ENCODE results near the gene TTC34.

TTC34 gene

GRCh38 chr1:2796890-2797740 lies 4.4 kb downstream of the TTC34 start:
- Histone ChIP-seq H3K27me3 (ENCODE audit: control insufficient read depth, insufficient read depth, low read length) (no peaks in the 10 kb centered on the region), H3K9me3 (ENCODE audit: control insufficient read depth, low read length) (no peaks in the 10 kb centered on the region), H3K9ac (no peak overlapping the region)

GRCh38 chr1:2795926-2796325 lies 5.6 kb downstream of the TTC34 start:
- H3K79me2 ChIP-seq = no peaks in the 10 kb centered on the region
- H3K36me3 ChIP-seq (ENCODE audit: control insufficient read depth, insufficient read depth, low read length) = no peaks in the 10 kb centered on the region
- H2AFZ ChIP-seq = no peak overlapping the region
- no peak overlapping the region for H3K27ac ChIP-seq
- no peaks in the 10 kb centered on the region for H3K27me3 ChIP-seq (ENCODE audit: control insufficient read depth, insufficient read depth, low read length)
- no peaks in the 10 kb centered on the region for H3K4me1 ChIP-seq
- TF ChIP-seq CTCF (IDR thresholded peaks at IDR 0.05) = no peak
- H3K4me3 ChIP-seq (ENCODE audit: low read depth, low read length) = no peak overlapping the region
- H3K4me2 ChIP-seq (ENCODE audit: low read length) = no peak overlapping the region
- no peak overlapping the region for H3K9ac ChIP-seq
- no peaks in the 10 kb centered on the region for H3K9me3 ChIP-seq (ENCODE audit: control insufficient read depth, low read length)

More at GRCh38 chr1:2796890-2797740, 4.4 kb downstream of the TTC34 start:
- no peak overlapping the region for H3K27ac ChIP-seq
- no peak overlapping the region for H2AFZ ChIP-seq
- no peak overlapping the region for H3K4me3 ChIP-seq (ENCODE audit: low read depth, low read length)
- H3K36me3 ChIP-seq (ENCODE audit: control insufficient read depth, insufficient read depth, low read length) = no peaks in the 10 kb centered on the region
- no peaks in the 10 kb centered on the region for H3K79me2 ChIP-seq
- no peak overlapping the region for H3K4me2 ChIP-seq (ENCODE audit: low read length)
- no peaks in the 10 kb centered on the region for H3K4me1 ChIP-seq
- TF ChIP-seq CTCF (IDR thresholded peaks at IDR 0.05) = no peak

GRCh38 chr1:2791027-2791760 lies 10.3 kb downstream of the TTC34 start:
- Histone ChIP-seq H3K9ac (no peak overlapping the region), H3K36me3 (ENCODE audit: control insufficient read depth, insufficient read depth, low read length) (no peaks in the 10 kb centered on the region), H3K27ac (no peak overlapping the region), H3K27me3 (ENCODE audit: control insufficient read depth, insufficient read depth, low read length) (peaks cover 5% of the 10 kb centered on the region), H3K4me1 (no peaks in the 10 kb centered on the region), H3K9me3 (ENCODE audit: control insufficient read depth, low read length) (no peaks in the 10 kb centered on the region), H3K4me3 (ENCODE audit: low read depth, low read length) (no peak overlapping the region), H3K79me2 (no peaks in the 10 kb centered on the region), H3K4me2 (ENCODE audit: low read length) (no peak overlapping the region), H2AFZ (no peak overlapping the region)
- no peak for TF ChIP-seq CTCF (IDR thresholded peaks at IDR 0.05)

GRCh38 chr1:2789986-2790581 lies 11.4 kb downstream of the TTC34 start:
- Histone ChIP-seq H3K27me3 (ENCODE audit: control insufficient read depth, insufficient read depth, low read length) (peaks cover 5% of the 10 kb centered on the region), H2AFZ (no peak overlapping the region)
- no peak for TF ChIP-seq CTCF (IDR thresholded peaks at IDR 0.05)

More at GRCh38 chr1:2789986-2790581, 11.4 kb downstream of the TTC34 start:
- H3K27ac ChIP-seq = no peak overlapping the region
- no peak overlapping the region for H3K9ac ChIP-seq
- no peak overlapping the region for H3K4me2 ChIP-seq (ENCODE audit: low read length)
- H3K9me3 ChIP-seq (ENCODE audit: control insufficient read depth, low read length) = no peaks in the 10 kb centered on the region
- H3K4me1 ChIP-seq = no peaks in the 10 kb centered on the region
- no peaks in the 10 kb centered on the region for H3K79me2 ChIP-seq
- H3K4me3 ChIP-seq (ENCODE audit: low read depth, low read length) = no peak overlapping the region
- no peaks in the 10 kb centered on the region for H3K36me3 ChIP-seq (ENCODE audit: control insufficient read depth, insufficient read depth, low read length)

Measured in parathyroid adenoma (tissue), 2 donors.